Activated CD8-positive, alpha-beta T cell treated with anti-CD3 and anti-CD28 coated beads for 36 hours (primary cell): Measurements from ENCODE around the gene PJA2. TPM values are rescaled to one million over a fixed set of nuclear protein-coding genes. Genes with fewer than 3 reads are reported as not detected.

Experiments used
- ATAC-seq: fragments of 200-7000 bp; cut with Tn5 transposase; one replicate; pipeline ENCODE4 v1.10.0; 2021; ENCODE audit warnings: mild to moderate bottlenecking, moderate library complexity
- CTCF ChIA-PET: fragments of 350-600 bp; sonication (Branson Sonifier 250); formaldehyde crosslinking; loops from one replicate; lab custom pipeline; 2021; ENCODE audit warnings: antibody characterized with exemption; lab: Charles Lee
- POLR2A ChIA-PET: fragments of 350-600 bp; sonication (Branson Sonifier 250); formaldehyde crosslinking; loops from one replicate; lab custom pipeline; 2021; ENCODE audit warnings: antibody characterized with exemption; lab: Charles Lee
- DNase-seq: peaks from one replicate; pipeline ENCODE4 v3.0.0-alpha.2; 2020
- H3K27ac Mint-ChIP-seq: one replicate; pipeline ENCODE4 v1.8.0; 2021; ENCODE audit warnings: mild to moderate bottlenecking, mixed read lengths
- H3K27me3 Mint-ChIP-seq: one replicate; pipeline ENCODE4 v1.8.0; 2021; ENCODE audit warnings: mixed read lengths
- H3K36me3 Mint-ChIP-seq: one replicate; pipeline ENCODE4 v1.8.0; 2021; ENCODE audit warnings: low read depth, mixed read lengths
- H3K4me1 Mint-ChIP-seq: one replicate; pipeline ENCODE4 v1.8.0; 2021; ENCODE audit warnings: low read depth, mixed read lengths
- H3K4me3 Mint-ChIP-seq: one replicate; pipeline ENCODE4 v1.8.0; 2021; ENCODE audit warnings: mild to moderate bottlenecking, moderate library complexity, mixed read lengths
- H3K9me3 Mint-ChIP-seq: one replicate; pipeline ENCODE4 v1.8.0; 2021; ENCODE audit warnings: mixed read lengths
- CTCF ChIP-seq: fragments of 200-600 bp; IDR thresholded peaks from one replicate; pipeline ENCODE4 v1.8.0; 2022; ENCODE audit warnings: antibody characterized with exemption, mild to moderate bottlenecking
- intact Hi-C: fragments of 100-400 bp; cut with micrococcal nuclease; formaldehyde crosslinking; loops from one replicate; pipeline ENCODE4 v1.10.0; 2022
- total RNA-seq, 2 experiments: library from RNA; stranded (reverse); gene quantifications; one replicate each; pipeline ENCODE4 v1.2.3, GENCODE V29; 2021

Gene PJA2
- total RNA-seq, 2 experiments from 2014 or later: 65.2 to 67.4 TPM

GRCh38 chr5:109452661-109453060 lies 42.9 kb upstream of the PJA2 start:
- Mint-ChIP-seq H3K36me3 (no peaks in the 10 kb centered on the region), H3K4me1 (peaks cover 8% of the 10 kb centered on the region), H3K27me3 (peaks cover 2% of the 10 kb centered on the region), H3K27ac (no peak overlapping the region), H3K9me3 (peaks cover 2% of the 10 kb centered on the region), H3K4me3 (no peak overlapping the region)
- ATAC-seq: no peak
- POLR2A ChIA-PET: no interaction called here
- intact Hi-C loops: no loop called here
- no peak for TF ChIP-seq CTCF
- DNase-seq: no peak
- CTCF ChIA-PET: no interaction called here

GRCh38 chr5:109451146-109451545 lies 41.4 kb upstream of the PJA2 start:
- no peak overlapping the region for H3K27ac Mint-ChIP-seq
- no peaks in the 10 kb centered on the region for H3K9me3 Mint-ChIP-seq
- H3K36me3 Mint-ChIP-seq: no peaks in the 10 kb centered on the region
- TF ChIP-seq CTCF: no peak
- intact Hi-C loops: no loop called here
- ChIA-PET CTCF (no interaction called here), POLR2A (no interaction called here)
- peaks cover 8% of the 10 kb centered on the region for H3K4me1 Mint-ChIP-seq
- H3K4me3 Mint-ChIP-seq: no peak overlapping the region
- no peaks in the 10 kb centered on the region for H3K27me3 Mint-ChIP-seq
- DNase-seq (no peak), ATAC-seq (no peak)

- ChIA-PET CTCF (no interaction called here), POLR2A (no interaction called here)
- intact Hi-C loops: no loop called here
- no peak for DNase-seq
- Mint-ChIP-seq H3K9me3 (no peaks in the 10 kb centered on the region), H3K4me3 (no peak overlapping the region), H3K27me3 (no peaks in the 10 kb centered on the region), H3K4me1 (peaks cover 3% of the 10 kb centered on the region), H3K36me3 (no peaks in the 10 kb centered on the region), H3K27ac (no peak overlapping the region)
- TF ChIP-seq CTCF: no peak
- ATAC-seq: no peak
Measured at GRCh38 chr5:109450129-109450877, 40.5 kb upstream of the PJA2 start.

- ATAC-seq: no peak
- H3K4me1 Mint-ChIP-seq: no peaks in the 10 kb centered on the region
- TF ChIP-seq CTCF: no peak
- intact Hi-C loops: no loop called here
- no peak overlapping the region for H3K27ac Mint-ChIP-seq
- no peak for DNase-seq
- no peak overlapping the region for H3K4me3 Mint-ChIP-seq
- no peaks in the 10 kb centered on the region for H3K27me3 Mint-ChIP-seq
- H3K9me3 Mint-ChIP-seq: no peaks in the 10 kb centered on the region
- CTCF ChIA-PET: interaction anchor here (1.3 kb wide), 1 partner anchor 18 kb away, joined by 3 read pairs; no protein-coding TSS in a partner anchor
- H3K36me3 Mint-ChIP-seq: no peaks in the 10 kb centered on the region
- POLR2A ChIA-PET: no interaction called here
Measured at GRCh38 chr5:109448838-109449237, 39.1 kb upstream of the PJA2 start.

GRCh38 chr5:109439590-109439989 lies 29.8 kb upstream of the PJA2 start:
- ATAC-seq: no peak
- no peak overlapping the region for H3K4me3 Mint-ChIP-seq

More at GRCh38 chr5:109439590-109439989, 29.8 kb upstream of the PJA2 start:
- TF ChIP-seq CTCF: no peak
- Mint-ChIP-seq H3K9me3 (no peaks in the 10 kb centered on the region), H3K4me1 (no peaks in the 10 kb centered on the region), H3K27me3 (no peaks in the 10 kb centered on the region), H3K27ac (no peak overlapping the region), H3K36me3 (no peaks in the 10 kb centered on the region)
- intact Hi-C loops: no loop called here
- DNase-seq: no peak
- ChIA-PET CTCF (interaction anchor here (1.0 to 1.5 kb wide), 2 partner anchors 28 to 518 kb away, joined by 3 read pairs; no protein-coding TSS in a partner anchor), POLR2A (no interaction called here)
